NCI-H2196 (cell line): ENCODE measurements around the gene BBS12.

ENCODE experiments used
- DNase-seq: peaks from one replicate; lab custom pipeline; 2025; ENCODE audit not compliant: unreplicated experiment; lab: John Stamatoyannopoulos, UW

The BBS12 gene

DNA sequence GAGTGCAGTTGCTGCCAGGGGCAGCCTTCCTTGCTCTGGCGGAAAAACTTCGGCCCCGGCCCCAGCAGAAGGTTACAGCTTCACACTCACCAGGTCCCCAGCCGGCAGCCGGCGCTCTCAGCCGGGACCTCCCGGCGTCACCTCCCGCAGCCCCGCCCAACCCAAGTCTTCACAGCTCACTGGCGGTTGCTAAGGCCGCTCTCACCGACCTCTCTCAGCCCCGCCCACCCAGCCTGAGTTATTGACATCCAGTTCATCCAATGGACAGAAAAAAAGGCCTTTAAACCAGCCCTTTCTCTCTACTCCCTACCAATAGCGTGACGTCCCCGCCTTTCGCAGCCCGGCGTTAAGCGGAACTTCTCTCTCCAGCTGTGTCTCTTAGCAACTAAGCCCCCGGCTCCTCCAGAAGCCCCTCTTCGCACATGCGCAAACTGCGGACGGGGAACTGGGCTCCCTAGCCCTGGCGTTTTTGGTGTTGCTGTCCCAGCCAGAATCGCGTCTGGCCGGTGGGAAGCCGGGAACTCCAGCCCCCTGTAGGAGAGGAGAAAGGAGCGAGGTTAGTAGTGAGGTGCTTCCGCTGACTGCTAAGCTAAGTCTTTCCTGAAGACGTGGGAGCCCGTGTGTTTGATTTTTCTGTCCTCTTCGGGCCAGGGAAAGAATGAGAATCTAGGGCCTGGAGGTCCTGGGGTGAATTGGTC lies at the start of gene BBS12:
Gene BBS12, plus strand, starts transcription at position 376 of the 698 bp plus-strand sequence. CDS start 9,189 bp downstream, outside the sequence.
- DNase-seq, result peak; percentile 89

DNA sequence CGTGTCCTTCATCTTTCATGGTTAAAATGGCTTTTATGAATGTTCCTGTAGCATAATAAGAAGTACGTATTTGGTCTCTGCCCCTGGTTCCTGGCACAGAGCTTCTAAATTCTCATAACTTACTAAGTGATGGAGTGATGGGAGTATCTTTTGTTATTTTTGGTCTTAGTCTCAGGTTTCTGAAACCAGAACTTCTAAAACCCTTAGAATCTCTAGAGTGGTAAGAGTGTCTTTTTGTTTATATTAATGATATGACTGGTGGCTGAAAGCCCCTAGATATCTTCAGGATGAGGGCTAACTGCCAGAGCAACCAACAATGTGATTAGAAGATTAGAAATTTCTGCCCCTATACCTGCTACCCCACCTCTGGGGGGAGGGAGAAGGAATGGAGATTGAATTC lies 45.8 kb upstream of the BBS12 start:
- DNase-seq, result no peak

DNA sequence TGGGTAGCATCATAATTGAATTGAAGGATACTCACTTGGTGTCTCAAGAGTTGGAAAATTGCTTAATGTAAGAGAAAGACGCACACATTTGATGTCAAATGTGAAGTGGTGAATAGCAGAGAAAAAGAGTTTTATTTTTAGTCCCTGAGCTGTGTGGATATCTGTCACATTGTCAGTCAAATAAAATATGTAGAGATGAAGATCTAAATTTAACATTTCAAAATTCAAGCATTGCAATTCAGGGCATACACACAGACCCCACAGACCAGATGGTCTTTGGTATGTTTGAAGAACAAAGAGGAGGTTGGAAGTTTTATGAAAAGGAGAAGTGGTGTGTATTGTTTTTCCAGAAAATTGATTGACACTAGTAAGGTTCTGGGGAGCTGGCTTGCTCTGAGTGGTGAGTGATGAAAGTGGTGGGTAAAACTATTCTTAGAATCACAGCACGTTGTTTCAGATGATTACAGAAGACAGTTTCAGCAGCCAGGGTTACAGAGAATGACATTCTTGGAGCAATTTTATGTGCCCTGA lies 44.9 kb upstream of the BBS12 start:
- no peak for DNase-seq

DNA sequence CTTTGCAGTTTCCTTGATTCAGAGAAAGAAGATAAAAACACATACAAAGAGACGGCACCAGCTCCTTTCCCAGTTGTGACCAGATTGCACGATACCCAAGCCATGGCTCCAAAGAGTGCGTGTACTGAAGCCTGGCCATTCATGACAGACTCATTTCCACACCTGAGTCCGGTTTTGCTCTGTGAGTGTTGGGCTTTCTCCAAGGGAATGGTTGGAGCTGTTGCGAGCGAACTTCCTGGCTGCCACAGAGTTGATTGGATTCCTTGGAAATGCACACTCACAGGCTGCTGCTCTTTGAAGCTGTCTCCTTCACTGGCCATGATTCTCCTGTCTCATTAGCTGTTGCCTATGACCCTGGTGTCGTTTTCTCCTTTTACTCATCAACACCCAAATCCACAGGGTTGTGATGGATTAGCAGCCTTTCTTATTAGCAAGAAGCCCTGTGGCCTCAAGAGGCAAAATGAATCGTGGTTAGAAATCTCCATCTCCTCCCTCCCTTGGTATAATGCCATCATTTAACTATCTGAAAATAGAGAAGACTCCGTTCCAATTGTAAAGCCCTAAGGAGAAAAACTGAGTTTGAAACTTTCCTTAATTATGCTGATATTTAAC lies 43.9 kb upstream of the BBS12 start:
- no peak for DNase-seq

DNA sequence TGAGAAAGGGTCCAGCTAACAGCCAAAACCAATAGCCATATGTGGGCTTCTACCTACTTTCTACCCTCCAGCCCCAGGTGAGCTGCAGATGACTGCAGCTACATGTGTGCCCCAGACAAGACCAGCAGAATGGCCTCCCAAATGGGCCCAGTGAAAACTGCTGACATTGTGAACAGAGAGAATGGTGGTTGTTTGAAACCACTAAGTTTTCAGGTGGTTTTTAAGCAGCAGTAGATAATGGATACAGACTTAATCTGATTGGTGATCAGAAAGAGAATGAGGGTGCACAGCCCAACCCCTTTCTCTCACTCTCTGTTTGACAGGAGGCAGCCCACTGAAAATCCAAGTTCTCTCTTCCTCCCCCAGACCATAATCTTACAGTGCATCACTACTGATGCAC lies 42.5 kb upstream of the BBS12 start:
- DNase-seq, result no peak

DNA sequence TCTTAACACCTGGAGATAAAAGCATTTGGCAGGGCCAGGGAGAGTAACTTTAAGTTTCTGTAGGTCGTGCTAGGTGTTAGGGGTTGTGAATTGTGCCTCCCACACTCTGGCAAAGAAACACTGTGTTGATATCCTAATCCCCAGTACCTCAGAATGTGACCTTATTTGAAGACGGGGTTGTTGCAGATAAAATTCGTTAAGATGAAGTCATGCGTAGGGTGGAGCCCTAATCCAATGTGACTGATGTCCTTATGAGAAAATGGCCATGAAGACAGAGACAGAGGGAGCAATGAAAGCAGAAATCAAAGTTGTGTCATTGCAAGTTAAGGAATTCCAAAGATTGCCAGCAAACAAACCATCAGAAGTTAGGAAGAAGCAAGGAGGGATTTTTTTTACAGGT lies 40.5 kb upstream of the BBS12 start:
- DNase-seq, result no peak

DNA sequence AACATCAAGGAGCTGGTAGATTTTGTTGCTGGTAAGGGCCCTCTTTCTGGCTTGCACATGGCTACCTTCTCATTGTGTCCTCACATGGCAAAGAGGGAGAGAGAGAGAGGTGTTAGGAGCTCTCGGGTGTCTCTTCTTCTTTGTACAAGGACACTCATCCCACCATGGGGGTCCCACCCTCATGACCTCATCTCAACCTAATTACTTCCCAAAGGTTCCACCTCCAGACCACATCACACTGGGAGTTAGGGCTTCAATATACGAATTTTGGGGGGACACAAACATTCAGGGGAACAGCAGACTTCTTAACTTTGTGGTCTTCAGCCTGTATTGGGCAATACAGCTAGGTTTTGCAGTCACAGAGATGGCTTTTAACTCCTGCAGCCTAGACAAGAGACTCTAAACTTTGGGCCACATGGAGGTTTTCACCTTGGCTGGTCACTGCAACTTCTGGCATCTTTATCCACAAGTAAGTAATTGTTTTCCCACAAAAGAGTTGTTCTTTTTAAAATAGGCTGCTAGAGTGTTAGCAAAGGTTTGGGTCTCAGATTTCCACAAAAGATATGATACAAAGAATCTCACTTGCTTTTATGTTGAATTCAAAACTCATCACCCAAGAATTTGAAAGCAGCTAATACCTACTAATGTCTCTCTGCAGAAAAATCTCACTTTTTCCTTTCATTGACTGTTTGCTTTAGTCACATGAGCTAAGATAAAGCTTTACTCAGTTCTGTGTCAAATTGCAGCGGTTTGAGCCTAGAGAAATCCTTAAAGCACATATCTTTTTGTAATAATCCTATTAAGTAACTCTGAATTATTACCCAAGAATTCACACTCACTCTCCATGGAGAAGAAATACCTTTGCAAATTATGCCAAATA lies 39.6 kb upstream of the BBS12 start:
- no peak for DNase-seq

DNA sequence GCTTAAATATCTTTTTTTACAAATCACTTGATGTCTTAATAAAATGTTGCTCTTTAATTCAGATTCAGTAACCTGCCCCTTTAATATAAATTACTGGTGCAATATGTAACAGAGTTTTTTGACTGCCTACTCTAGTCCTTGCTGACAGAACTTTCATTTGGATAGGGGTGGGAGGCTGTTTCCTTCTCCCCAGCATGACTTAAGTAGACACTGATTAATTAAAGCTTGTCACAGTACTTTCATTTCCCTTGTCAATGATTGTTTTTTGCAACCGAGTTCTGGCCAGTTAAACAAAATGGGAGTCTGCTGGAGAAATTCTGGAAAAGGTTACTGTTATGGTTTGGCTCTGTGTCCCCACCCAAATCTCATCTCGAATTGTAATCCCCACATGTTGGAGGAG lies 37.3 kb upstream of the BBS12 start:
- no peak for DNase-seq

DNA sequence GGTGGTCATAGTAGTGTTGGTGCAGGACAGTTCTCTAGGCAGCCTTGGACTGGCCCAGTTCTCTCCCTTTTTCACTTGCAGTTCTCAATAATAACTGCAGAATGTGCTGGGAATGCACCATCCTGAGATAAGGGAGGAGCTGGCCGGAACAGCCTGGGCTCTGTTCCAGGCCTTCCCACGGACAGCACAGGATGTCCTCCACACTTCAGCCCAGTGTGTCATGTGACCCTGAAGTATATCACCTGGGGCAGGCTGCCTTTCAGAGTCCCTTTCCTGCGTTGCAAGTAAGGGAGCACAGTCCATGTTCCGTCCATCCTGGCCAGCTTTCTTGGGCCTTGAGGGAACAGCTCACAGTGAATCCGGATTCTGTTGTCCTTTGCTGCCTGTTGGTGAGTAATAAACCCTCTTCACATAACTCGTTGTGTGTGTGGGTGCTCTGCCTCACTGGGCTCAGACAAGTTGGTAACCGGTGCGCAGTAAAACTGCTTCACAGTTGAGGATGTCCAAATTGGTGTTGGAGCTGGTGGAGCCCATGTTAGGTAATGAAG lies 32.3 kb upstream of the BBS12 start:
- no peak for DNase-seq

DNA sequence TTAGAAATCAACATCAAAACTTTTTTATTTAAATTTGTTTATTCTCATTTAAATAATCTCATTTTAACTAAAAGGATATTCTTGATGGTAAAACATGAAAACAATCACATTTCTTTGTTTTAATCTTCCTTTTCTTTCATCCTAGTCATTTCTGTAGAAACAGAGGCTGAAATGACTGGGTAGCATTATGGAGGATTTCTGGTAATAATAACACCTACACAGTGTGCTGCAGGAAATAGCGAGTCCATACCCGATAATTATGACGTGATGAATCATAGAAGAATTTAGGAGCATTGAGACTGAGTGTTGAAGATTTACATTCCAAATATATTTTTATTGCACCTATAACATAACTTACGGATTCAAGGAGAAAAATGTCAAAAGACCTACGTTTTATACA lies 31.4 kb upstream of the BBS12 start:
- no peak for DNase-seq

DNA sequence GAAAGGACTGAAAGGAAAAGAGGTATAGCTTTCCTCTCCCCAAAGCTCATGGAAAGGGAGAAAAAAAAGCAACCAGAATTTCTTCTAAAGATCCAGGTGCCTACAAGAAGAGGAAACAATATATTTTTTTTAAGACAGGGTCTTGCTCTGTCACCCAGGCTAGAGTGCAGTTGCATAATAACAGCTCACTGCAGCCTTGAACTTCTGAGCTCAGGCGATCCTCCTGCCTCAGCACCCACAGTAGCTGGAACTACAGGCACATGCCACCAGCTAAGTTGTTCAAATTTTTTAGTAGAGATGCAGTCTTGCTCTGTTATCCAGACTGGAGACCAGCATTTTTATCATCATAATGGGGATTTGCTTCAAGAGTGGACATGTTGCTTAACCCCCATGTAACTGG lies 30.5 kb upstream of the BBS12 start:
- DNase-seq, result no peak

DNA sequence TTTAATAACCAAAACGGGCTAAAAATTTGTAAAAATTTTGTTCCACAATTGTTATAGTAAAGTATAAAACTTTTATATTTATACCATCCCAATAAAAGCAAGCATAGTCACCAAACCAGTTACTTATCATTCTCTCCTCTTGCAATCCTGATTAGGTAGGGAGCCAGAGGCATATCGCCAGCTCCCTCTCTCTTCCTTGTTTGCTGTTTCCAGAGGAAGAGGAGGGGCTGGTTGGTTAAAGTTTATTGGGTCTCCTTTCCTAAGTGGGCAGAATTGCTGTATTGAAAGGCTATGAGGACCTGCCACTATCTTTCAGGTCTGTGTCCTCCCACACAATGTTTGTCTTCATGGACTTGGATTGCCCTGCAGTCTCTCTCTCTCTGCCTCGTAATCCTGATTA lies 29.6 kb upstream of the BBS12 start:
- no peak for DNase-seq

DNA sequence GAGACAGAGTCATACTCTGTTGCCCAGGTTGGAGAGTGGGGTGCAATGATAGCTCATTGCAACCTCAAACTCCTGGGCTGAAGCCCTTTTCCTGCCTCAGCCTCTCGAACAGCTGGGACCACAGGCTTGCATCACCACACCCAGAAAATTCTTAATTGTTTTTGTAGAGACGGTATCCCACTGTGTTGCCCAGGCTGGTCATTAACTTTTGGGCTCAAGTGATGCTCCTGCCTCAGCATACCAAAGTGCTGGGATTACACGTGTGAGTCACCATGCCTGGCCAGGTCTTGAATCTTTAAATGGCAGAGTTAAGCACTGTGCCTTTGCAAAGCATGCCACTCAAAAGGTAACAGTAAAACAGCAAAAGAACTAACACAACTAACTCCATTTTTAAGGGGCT lies 28.6 kb upstream of the BBS12 start:
- no peak for DNase-seq

DNA sequence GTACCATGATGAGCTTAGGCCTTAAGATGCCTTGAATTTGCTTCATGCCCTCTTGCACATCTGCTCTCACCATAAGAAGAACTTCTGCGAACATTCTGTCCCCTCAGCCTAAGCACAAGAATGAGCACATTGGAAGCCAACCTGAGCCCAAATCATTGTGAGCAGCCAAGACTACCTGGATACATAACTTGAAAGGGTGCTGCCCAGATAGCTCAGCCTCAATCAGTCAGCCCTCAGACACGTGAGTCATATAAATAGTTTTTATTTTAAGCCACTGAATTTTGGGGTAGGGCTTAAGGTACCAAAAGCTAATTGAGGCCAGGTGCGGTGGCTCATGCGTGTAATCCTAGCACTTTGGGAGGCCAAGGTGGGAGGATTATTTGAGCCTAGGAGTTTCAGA lies 27.5 kb upstream of the BBS12 start:
- no peak for DNase-seq

DNA sequence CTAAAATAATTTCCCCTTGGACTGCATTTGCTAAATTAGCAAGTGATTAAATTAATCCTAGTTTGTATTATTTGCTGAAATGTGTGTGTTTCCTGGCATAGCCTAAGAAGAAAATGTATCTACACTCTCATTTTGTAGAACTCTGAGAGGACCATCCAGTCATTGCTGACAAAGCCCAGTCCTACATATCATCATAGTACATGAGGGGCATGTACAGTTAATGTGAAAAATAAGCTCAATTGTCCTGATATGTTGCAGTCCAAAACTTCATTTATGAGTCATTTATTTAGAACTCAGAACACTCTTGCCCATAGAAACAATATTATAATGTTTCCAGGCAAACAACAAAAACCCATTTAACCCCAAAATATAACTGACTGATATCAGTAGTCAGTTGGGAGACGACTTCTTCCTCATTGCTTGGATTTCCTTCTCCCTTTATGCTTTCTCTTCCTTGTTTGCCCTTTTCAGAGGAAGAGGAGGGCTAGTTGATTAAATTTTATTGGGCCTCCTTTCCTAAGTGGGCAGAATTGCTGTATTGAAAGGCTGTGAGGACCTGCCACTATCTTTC lies 26.9 kb upstream of the BBS12 start:
- DNase-seq, result no peak

DNA sequence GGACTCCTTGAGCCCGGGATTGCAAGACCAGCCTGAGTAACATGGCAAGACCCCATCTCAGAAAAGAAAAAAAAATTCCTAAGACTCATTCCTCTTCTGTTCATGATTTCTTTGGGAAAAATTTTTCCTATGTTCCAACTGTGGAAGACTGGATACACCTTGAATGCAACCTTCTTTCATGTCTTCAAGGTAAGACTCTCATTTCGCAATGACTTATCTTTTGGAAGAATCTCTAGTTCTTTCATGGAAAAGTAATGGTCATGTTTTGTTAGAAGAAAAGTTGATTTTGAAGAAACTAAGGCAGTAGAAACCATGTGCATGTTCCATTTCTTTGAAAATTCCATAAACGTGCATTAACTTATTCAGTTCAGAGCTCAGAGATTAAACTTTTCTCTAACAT lies 26.0 kb upstream of the BBS12 start:
- DNase-seq, result no peak

DNA sequence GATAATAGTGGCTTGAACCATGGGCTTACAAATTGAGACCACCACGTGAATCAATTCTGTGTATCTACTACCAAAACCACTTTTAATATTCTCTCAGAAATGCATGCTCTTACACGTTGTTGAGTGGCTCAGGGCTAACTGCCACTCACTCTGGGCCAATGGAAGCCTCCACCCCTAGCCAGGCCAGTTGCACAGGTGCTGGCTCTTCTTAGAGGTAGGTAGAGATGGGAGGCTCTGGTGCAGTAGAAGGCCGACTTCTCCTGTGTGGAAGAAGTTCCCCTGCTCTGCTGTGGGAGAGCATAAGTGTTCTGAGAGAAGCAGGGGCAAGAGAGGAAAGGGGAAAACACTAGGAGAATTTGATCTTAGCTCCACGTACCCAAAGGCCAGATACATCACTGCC lies 25.0 kb upstream of the BBS12 start:
- DNase-seq, result no peak

DNA sequence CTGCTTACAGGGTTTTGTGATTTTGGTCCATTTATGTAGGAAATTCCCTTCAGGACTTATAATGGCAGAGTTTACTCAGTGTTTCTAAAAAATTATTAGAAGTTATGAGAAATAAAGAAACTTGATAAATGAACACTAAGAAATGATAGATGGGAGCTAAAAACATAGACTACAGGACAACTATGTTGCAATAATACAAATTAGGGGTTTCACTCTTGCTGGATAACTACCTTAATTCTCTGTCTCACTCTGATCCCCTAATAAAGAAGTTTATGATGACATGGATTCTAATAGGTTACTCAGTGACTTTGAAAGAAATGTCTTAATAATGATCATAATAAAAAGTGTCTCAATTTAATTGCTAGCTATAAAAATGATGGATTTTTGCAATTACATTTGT lies 23.3 kb upstream of the BBS12 start:
- DNase-seq, result no peak

DNA sequence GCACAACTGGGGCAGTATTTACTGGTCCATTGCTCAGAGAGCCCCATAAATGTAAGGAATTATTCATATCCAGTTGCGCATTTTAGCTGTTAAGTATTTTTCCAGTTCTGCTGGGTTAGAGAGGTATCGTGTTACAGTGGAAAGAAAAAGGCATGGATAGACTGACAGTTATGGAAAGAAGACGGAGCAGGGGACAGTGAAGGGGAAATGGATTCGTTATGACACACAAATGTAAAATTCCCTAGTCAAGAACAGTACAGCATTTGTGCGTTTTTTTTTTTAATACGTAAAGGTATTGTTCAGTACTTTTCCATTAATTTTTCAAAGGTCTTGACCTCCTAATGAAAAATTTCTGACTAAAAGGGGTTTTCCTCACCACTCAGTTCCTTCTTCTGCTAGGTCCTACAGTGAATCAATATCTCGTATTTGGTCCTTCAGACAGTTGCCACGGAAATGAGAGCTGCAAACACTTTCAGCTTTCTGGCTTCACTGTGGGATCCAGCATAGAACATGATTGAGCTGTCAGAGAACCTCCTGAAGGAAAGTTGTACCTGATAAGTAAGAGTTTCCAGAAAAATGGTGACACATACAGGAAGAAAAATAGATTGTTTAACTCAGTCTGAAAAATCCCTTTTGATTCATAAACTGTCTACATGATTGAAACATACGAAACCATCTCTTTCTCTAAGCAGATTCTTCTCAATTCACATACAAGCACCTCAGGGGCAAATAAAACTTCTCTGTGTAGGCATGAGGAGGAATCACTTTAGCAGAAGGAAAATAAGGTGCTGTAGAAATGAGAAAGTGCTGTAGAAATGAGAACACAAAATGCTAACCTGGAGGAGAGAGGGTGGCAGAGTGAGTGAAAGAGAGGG lies 21.8 kb upstream of the BBS12 start:
- DNase-seq, result no peak

DNA sequence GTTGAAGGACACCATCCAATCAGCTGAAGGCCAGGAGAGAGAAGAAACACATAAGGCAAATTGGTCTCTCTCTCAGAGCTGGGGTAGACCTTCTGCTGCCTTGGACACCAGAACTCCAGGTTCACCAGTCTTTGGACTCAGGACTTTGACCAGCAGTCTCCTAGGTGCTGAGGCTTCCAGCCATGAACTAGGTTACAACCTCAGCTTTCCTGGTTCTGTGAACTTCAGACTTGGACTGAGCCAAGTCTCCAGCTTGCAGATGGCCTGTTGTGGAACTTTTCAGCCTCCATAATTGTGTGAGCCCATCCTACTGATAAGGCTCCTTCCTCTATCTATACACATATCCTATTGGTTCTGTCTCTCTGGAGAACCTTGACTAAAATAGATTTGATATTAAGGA lies 20.6 kb upstream of the BBS12 start:
- no peak for DNase-seq
